WERI-Rb-1 (cell line): ENCODE measurements around the gene CYP39A1.

Experiments used
- DNase-seq: peaks from one replicate; pipeline ENCODE4 v3.0.0-alpha.2; 2020
- H3K27ac ChIP-seq: fragments of 250-450 bp; sonication (Bioruptor Pico); 2 replicates; pipeline ENCODE4 v1.5.1; 2020; ENCODE audit warnings: mild to moderate bottlenecking, moderate library complexity
- H3K27me3 ChIP-seq: fragments of 250-450 bp; sonication (Bioruptor Pico); 2 replicates; pipeline ENCODE4 v1.5.1; 2021; ENCODE audit warnings: mild to moderate bottlenecking, low read depth, moderate library complexity; ENCODE audit not compliant: insufficient read depth, severe bottlenecking
- H3K36me3 ChIP-seq: fragments of 250-450 bp; sonication (Bioruptor Pico); 2 replicates; pipeline ENCODE4 v1.5.1; 2020; ENCODE audit warnings: mild to moderate bottlenecking, moderate library complexity
- H3K4me3 ChIP-seq: 2 replicates; pipeline ENCODE4 v1.5.1; 2011; ENCODE audit warnings: low read depth, mild to moderate bottlenecking, control low read depth, low read length
- H3K9me3 ChIP-seq: fragments of 250-450 bp; sonication (Bioruptor Pico); 2 replicates; pipeline ENCODE4 v1.5.1; 2021; ENCODE audit warnings: mild to moderate bottlenecking, moderate library complexity; ENCODE audit not compliant: severe bottlenecking
- CTCF ChIP-seq: IDR thresholded peaks from 2 replicates; pipeline ENCODE4 v1.5.1; 2011; ENCODE audit warnings: low read depth, mild to moderate bottlenecking, control low read depth, inconsistent platforms, low read length

Gene CYP39A1

GRCh38 chr6:46645265-46645664 is 7.4 kb downstream of the CYP39A1 start:
- H3K4me3 ChIP-seq: no peak overlapping the region
- DNase-seq: no peak
- H3K9me3 ChIP-seq: no peaks in the 10 kb centered on the region
- TF ChIP-seq CTCF: no peak
- H3K27ac ChIP-seq: no peak overlapping the region
- no peaks in the 10 kb centered on the region for H3K27me3 ChIP-seq
- H3K36me3 ChIP-seq: no peaks in the 10 kb centered on the region

GRCh38 chr6:46642928-46643751 is 9.5 kb downstream of the CYP39A1 start:
- no peak for TF ChIP-seq CTCF
- no peaks in the 10 kb centered on the region for H3K9me3 ChIP-seq

GRCh38 chr6:46638650-46639049 is 14.0 kb downstream of the CYP39A1 start:
- no peak overlapping the region for H3K4me3 ChIP-seq
- TF ChIP-seq CTCF: no peak
- H3K27me3 ChIP-seq: no peaks in the 10 kb centered on the region
- H3K36me3 ChIP-seq: no peaks in the 10 kb centered on the region
- no peak for DNase-seq
- no peaks in the 10 kb centered on the region for H3K9me3 ChIP-seq
- no peak overlapping the region for H3K27ac ChIP-seq

More at GRCh38 chr6:46642928-46643751, 9.5 kb downstream of the CYP39A1 start:
- no peaks in the 10 kb centered on the region for H3K36me3 ChIP-seq
- H3K4me3 ChIP-seq: no peak overlapping the region
- H3K27me3 ChIP-seq: no peaks in the 10 kb centered on the region
- no peak overlapping the region for H3K27ac ChIP-seq
- DNase-seq: no peak

- TF ChIP-seq CTCF: no peak
- H3K36me3 ChIP-seq: no peaks in the 10 kb centered on the region
- no peaks in the 10 kb centered on the region for H3K9me3 ChIP-seq
- no peaks in the 10 kb centered on the region for H3K27me3 ChIP-seq
- DNase-seq: no peak
- H3K27ac ChIP-seq: no peak overlapping the region
- no peak overlapping the region for H3K4me3 ChIP-seq
These were observed 14.7 kb downstream of the CYP39A1 start for GRCh38 chr6:46637933-46638332.

- no peak overlapping the region for H3K4me3 ChIP-seq
These were observed 15.5 kb downstream of the CYP39A1 start for GRCh38 chr6:46637145-46637544.

More at GRCh38 chr6:46637145-46637544, 15.5 kb downstream of the CYP39A1 start:
- Histone ChIP-seq H3K27ac (no peak overlapping the region), H3K27me3 (no peaks in the 10 kb centered on the region), H3K36me3 (no peaks in the 10 kb centered on the region), H3K9me3 (no peaks in the 10 kb centered on the region)
- TF ChIP-seq CTCF: no peak
- no peak for DNase-seq
